ENCODE results near the gene KIF12. TPM values are rescaled to one million over a fixed set of nuclear protein-coding genes. Genes with fewer than 3 reads are reported as not detected.

KIF12 gene
- total RNA-seq (not detected in 2 replicates), polyA plus RNA-seq (not detected in 2 replicates), polyA minus RNA-seq (ENCODE audit: low replicate concordance) (not detected in 2 replicates)
- polyA plus RNA-seq (2012): not detected in 2 replicates

DNA sequence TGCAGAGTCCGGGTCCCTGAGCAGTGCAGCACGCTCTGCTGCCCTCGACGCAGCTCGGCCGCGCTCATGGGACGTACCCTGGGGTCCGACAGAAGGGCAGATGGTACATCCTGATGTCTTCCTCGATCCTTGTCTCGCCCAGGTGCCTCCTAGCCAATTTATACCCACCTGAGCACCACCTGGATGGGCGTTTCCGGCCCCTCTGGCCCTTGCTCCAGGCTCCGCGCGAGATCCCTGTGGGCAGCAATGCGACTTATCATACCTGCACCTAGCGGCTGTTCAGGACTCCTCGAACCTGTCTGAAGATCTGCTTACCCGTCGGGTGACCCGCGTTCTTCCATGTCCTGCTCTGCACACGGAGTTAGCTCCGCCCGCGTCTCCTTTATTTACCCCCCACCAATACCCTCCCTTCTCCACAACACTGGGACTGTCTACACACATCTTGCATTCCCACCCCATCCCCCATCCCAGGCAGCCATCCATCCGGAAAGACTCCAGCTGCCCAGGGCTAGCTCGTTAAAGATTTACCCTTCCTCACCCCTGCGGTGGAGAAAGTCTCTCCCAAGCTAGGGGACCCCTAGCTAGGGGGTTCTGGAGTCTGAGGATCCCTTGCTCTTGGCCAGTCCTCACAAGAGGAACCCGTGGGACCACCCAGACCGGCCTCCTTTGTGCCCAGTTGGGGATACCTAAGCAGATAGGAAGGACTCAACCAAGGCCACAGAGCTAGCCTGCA is at the start of gene KIF12:
Gene KIF12, minus strand, starts transcription at position 357 of the 733 bp plus-strand sequence. Its CDS starts 16 bp downstream, at position 341.
- Histone ChIP-seq H2AFZ (ENCODE audit: low read length) (no peak within 1 kb of the TSS), H3K4me1 (ENCODE audit: control insufficient read depth, extremely low read depth, insufficient read depth, low read length) (no peaks in the 10 kb centered on the region)
- TF ChIP-seq, protein P1, sequence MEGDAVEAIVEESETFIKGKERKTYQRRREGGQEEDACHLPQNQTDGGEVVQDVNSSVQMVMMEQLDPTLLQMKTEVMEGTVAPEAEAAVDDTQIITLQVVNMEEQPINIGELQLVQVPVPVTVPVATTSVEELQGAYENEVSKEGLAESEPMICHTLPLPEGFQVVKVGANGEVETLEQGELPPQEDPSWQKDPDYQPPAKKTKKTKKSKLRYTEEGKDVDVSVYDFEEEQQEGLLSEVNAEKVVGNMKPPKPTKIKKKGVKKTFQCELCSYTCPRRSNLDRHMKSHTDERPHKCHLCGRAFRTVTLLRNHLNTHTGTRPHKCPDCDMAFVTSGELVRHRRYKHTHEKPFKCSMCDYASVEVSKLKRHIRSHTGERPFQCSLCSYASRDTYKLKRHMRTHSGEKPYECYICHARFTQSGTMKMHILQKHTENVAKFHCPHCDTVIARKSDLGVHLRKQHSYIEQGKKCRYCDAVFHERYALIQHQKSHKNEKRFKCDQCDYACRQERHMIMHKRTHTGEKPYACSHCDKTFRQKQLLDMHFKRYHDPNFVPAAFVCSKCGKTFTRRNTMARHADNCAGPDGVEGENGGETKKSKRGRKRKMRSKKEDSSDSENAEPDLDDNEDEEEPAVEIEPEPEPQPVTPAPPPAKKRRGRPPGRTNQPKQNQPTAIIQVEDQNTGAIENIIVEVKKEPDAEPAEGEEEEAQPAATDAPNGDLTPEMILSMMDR (conservative IDR thresholded peaks at IDR 0.05 in 1 of 2, IDR thresholded peaks at IDR 0.05 in 1 of 2; ENCODE audit: low read depth in 1 of 2, low read length in 2 of 2): no peak
- peak; percentile 74 for TF ChIP-seq EZH2 (IDR thresholded peaks at IDR 0.05; ENCODE audit: low read length, missing control alignments)

DNA sequence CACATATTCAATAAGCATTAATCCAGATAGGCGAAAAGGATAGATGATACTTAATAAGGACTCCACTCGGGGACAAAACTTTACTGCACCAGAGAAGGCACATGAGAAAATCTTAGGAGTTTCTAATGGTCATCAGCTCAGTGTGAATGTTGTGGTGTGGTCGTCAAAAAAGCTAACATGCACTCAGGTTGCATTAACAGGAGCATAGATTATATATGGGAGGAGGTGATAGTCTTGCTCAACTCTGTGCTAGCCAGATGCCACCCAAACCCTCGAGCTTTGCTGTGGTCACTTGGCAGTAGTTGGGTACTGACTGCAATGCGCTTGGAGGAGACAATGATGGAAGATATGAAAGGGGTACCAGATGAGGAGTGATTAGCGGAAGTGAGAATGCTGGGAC is 47.6 kb upstream of the KIF12 start:
- Histone ChIP-seq H3K79me2 (ENCODE audit: control insufficient read depth, insufficient read depth, low read length) (no peaks in the 10 kb centered on the region), H3K9ac (ENCODE audit: insufficient read depth, low read length) (no peak overlapping the region), H3K36me3 (ENCODE audit: control insufficient read depth, insufficient read depth, low read length) (no peaks in the 10 kb centered on the region), H3K27me3 (ENCODE audit: control insufficient read depth, insufficient read depth, low read length) (peaks cover 31% of the 10 kb centered on the region), H4K20me1 (ENCODE audit: control insufficient read depth, extremely low read depth, insufficient read depth, low read length) (no peaks in the 10 kb centered on the region), H2AFZ (ENCODE audit: low read length) (no peak overlapping the region), H3K9me3 (ENCODE audit: control insufficient read depth, insufficient read depth, low read depth, low read length) (no peaks in the 10 kb centered on the region), H3K4me1 (ENCODE audit: control insufficient read depth, extremely low read depth, insufficient read depth, low read length) (no peaks in the 10 kb centered on the region), H3K27ac (ENCODE audit: insufficient read depth, low read length) (no peak overlapping the region), H3K4me2 (ENCODE audit: extremely low read depth, insufficient read depth, low read length) (no peak overlapping the region), H3K4me3 (replicated peaks in 1 of 4; ENCODE audit: control extremely low read depth in 1 of 4, insufficient read depth in 1 of 4, low read depth in 3 of 4, low read length in 4 of 4) (no peak overlapping the region)
- TF ChIP-seq, protein P1 (conservative IDR thresholded peaks at IDR 0.05 in 1 of 2, IDR thresholded peaks at IDR 0.05 in 1 of 2; ENCODE audit: low read depth in 1 of 2, low read length in 2 of 2): no peak
- no peak for TF ChIP-seq EZH2 (IDR thresholded peaks at IDR 0.05; ENCODE audit: low read length, missing control alignments)
- no peak for DNase-seq (ENCODE audit: low read depth in 2 of 2)

More for the DNA sequence above, at the start of gene KIF12:
- Histone ChIP-seq H3K27me3 (ENCODE audit: control insufficient read depth, insufficient read depth, low read length) (peaks cover 25% of the 10 kb centered on the region), H3K4me3 (replicated peaks in 1 of 4; ENCODE audit: control extremely low read depth in 1 of 4, insufficient read depth in 1 of 4, low read depth in 3 of 4, low read length in 4 of 4) (peak within 1 kb of the TSS in 1 of 4 experiments; percentile 40), H3K79me2 (ENCODE audit: control insufficient read depth, insufficient read depth, low read length) (no peaks in the 10 kb centered on the region), H3K4me2 (ENCODE audit: extremely low read depth, insufficient read depth, low read length) (no peak within 1 kb of the TSS), H3K9me3 (ENCODE audit: control insufficient read depth, insufficient read depth, low read depth, low read length) (no peaks in the 10 kb centered on the region), H3K9ac (ENCODE audit: insufficient read depth, low read length) (no peak within 1 kb of the TSS), H4K20me1 (ENCODE audit: control insufficient read depth, extremely low read depth, insufficient read depth, low read length) (no peaks in the 10 kb centered on the region), H3K27ac (ENCODE audit: insufficient read depth, low read length) (no peak within 1 kb of the TSS), H3K36me3 (ENCODE audit: control insufficient read depth, insufficient read depth, low read length) (no peaks in the 10 kb centered on the region)
- DNase-seq (ENCODE audit: low read depth in 2 of 2): no peak

DNA sequence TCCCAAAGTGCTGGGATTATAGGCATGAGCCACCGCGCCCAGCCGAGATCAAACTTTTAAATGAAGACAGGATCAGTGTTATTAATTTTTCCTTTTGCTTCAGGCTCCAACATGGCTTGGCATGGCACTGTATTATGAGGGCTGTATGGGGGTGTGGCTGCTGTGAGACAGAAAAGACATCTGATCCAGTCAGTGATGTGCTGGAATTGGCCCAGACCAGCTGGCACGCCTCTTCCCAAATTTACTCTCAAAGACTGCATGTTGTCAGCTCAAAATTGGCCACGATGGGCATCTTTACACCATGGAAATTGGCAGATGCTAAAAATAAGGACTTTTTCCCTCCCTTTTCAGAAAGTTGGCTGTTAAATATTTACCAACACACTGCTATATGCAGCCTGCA is 44.1 kb upstream of the KIF12 start:
- H3K9ac ChIP-seq (ENCODE audit: insufficient read depth, low read length): no peak overlapping the region
- H3K27ac ChIP-seq (ENCODE audit: insufficient read depth, low read length): no peak overlapping the region
- no peaks in the 10 kb centered on the region for H3K9me3 ChIP-seq (ENCODE audit: control insufficient read depth, insufficient read depth, low read depth, low read length)
- peaks cover 46% of the 10 kb centered on the region for H3K27me3 ChIP-seq (ENCODE audit: control insufficient read depth, insufficient read depth, low read length)
- no peaks in the 10 kb centered on the region for H3K36me3 ChIP-seq (ENCODE audit: control insufficient read depth, insufficient read depth, low read length)
- no peaks in the 10 kb centered on the region for H3K79me2 ChIP-seq (ENCODE audit: control insufficient read depth, insufficient read depth, low read length)
- no peaks in the 10 kb centered on the region for H4K20me1 ChIP-seq (ENCODE audit: control insufficient read depth, extremely low read depth, insufficient read depth, low read length)
- DNase-seq (ENCODE audit: low read depth in 2 of 2): no peak
- no peaks in the 10 kb centered on the region for H3K4me1 ChIP-seq (ENCODE audit: control insufficient read depth, extremely low read depth, insufficient read depth, low read length)
- no peak for TF ChIP-seq EZH2 (IDR thresholded peaks at IDR 0.05; ENCODE audit: low read length, missing control alignments)
- TF ChIP-seq, protein P1 (conservative IDR thresholded peaks at IDR 0.05 in 1 of 2, IDR thresholded peaks at IDR 0.05 in 1 of 2; ENCODE audit: low read depth in 1 of 2, low read length in 2 of 2): no peak
- no peak overlapping the region for H2AFZ ChIP-seq (ENCODE audit: low read length)
- no peak overlapping the region for H3K4me2 ChIP-seq (ENCODE audit: extremely low read depth, insufficient read depth, low read length)
- H3K4me3 ChIP-seq (replicated peaks in 1 of 4; ENCODE audit: control extremely low read depth in 1 of 4, insufficient read depth in 1 of 4, low read depth in 3 of 4, low read length in 4 of 4): no peak overlapping the region

Measured in fibroblast of lung (primary cell).